Stimulated activated CD8-positive, alpha-beta memory T cell treated with anti-CD3 and anti-CD28 coated beads, Interleukin-15, amount 100 ng/mL, for 24 hours (primary cell): ENCODE measurements around the gene ADRA2C.

ENCODE experiments used
- DNase-seq: peaks from one replicate; pipeline ENCODE4 v3.0.0-alpha.2; 2020; ENCODE audit warnings: low read depth

Gene ADRA2C

DNA sequence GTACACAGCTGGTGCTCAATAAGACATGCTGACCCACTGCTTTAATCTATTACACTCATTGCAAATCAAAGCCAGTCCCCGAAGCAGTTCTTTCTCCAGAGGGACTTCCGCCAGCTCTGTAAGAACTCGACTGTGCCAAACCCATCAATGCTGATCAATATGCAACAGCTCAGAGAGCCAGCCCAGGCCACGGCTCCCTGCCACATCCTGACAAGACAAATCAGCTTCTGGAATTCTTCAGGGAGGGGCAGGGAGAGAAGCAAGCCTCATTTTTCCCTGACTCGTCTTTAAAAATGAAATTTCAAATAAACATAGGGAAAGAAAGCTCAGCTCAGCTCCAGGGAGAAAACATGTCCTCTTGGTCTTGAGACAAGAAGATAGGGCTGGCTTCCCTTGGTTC, 5.3 kb upstream of the ADRA2C start:
- DNase-seq = no peak

DNA sequence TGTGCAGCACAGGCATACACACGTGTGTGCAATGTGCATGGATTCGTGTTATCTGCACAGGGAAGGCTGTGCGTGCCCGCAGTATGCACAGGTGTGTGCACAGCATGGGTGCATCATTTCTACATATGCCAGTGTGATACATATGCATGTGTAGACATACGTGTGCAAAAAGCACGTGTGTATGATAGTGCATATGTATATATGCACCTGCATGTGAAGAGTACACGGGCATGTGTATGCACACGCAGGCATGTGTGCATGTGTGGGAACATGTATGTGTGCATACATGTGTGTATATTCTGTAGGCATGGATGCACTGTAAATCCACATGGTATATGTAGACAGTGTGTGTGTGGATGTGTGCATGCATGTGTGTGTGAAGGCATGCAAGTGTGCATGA, 3.9 kb upstream of the ADRA2C start:
- DNase-seq = no peak

DNA sequence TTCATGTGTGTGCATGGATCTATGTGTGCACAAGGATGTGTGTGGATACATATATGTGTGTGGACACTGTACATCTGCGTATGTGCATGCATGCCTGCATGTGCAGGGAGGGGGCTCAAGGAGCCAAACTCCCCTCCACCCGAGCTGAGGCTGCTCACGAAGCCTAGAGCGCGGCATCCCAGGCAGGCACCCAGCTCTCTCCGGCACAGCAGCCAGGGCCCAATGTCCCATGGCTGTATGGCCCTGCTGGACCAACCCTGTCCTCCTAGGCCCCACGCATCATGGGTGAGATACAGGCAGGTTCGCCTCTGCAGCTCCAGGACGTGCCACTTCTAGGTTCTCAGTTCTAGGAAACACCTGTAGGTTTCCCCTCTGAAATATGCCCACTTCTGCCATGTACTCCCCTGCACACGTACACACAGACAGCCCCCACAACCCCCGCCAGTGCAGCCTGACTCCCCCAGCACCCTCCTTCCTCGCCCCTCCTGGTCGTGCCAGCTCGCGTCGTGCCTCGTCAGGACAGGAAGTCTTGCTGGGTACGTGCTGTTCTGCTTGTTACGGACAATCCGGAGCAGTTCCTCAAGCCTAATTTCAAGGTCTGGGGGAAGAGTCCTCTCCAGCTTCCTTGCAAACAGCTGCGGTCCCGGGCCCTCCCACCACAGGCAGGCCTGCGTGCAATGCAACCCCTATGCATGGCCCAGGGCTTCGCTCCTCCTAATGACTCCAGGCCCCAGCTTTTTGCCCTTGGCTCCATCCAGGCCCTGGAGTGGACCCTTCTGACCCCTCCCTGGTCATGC, 3.2 kb upstream of the ADRA2C start:
- DNase-seq = no peak

DNA sequence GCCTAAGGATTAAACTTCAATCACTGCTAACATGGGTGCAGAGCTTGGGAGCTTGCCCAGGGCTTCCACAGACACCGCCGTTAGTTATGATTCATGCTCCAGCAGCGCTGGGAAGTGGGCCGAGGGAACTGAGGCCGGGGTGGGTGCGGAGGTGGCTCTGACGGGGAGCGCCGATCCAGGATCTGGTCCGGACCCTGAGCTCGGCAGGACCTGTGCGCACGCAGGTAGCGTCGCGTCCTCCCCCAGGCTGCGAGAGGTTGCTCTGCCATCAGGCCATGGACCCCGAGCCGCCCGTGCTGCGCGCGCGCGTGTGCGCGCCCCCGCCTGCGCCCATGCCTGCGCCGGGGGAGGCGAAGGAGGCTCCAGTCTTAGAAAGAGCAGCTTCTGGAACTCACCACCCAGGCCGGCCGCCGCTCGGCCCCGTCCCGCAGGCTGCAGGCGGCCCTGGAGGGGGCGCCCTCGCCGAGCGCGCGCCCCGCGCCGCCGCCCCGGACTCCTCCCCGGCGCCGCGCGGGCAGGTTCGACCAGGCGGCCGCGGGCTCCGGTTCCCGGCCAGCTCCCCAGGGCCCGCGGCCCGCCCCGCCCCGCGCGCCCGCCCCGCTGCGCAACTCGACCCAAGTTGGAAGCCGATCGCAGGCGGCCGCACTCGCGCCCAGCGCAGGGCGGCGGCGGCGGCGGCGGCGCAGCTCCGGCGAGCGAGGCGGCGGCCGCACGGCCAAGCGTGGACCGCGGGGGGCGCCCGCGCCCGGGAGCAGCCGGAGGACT, 732 bp upstream of the ADRA2C start:
- DNase-seq = no peak

DNA sequence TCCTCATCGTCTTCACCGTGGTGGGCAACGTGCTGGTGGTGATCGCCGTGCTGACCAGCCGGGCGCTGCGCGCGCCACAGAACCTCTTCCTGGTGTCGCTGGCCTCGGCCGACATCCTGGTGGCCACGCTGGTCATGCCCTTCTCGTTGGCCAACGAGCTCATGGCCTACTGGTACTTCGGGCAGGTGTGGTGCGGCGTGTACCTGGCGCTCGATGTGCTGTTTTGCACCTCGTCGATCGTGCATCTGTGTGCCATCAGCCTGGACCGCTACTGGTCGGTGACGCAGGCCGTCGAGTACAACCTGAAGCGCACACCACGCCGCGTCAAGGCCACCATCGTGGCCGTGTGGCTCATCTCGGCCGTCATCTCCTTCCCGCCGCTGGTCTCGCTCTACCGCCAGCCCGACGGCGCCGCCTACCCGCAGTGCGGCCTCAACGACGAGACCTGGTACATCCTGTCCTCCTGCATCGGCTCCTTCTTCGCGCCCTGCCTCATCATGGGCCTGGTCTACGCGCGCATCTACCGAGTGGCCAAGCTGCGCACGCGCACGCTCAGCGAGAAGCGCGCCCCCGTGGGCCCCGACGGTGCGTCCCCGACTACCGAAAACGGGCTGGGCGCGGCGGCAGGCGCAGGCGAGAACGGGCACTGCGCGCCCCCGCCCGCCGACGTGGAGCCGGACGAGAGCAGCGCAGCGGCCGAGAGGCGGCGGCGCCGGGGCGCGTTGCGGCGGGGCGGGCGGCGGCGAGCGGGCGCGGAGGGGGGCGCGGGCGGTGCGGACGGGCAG, 792 bp downstream of the ADRA2C start:
- DNase-seq = no peak

DNA sequence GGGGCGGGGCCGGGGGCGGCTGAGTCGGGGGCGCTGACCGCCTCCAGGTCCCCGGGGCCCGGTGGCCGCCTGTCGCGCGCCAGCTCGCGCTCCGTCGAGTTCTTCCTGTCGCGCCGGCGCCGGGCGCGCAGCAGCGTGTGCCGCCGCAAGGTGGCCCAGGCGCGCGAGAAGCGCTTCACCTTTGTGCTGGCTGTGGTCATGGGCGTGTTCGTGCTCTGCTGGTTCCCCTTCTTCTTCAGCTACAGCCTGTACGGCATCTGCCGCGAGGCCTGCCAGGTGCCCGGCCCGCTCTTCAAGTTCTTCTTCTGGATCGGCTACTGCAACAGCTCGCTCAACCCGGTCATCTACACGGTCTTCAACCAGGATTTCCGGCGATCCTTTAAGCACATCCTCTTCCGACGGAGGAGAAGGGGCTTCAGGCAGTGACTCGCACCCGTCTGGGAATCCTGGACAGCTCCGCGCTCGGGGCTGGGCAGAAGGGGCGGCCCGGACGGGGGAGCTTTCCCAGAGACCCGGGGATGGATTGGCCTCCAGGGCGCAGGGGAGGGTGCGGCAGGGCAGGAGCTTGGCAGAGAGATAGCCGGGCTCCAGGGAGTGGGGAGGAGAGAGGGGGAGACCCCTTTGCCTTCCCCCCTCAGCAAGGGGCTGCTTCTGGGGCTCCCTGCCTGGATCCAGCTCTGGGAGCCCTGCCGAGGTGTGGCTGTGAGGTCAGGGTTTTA, 1.5 kb downstream of the ADRA2C start:
- DNase-seq = no peak

DNA sequence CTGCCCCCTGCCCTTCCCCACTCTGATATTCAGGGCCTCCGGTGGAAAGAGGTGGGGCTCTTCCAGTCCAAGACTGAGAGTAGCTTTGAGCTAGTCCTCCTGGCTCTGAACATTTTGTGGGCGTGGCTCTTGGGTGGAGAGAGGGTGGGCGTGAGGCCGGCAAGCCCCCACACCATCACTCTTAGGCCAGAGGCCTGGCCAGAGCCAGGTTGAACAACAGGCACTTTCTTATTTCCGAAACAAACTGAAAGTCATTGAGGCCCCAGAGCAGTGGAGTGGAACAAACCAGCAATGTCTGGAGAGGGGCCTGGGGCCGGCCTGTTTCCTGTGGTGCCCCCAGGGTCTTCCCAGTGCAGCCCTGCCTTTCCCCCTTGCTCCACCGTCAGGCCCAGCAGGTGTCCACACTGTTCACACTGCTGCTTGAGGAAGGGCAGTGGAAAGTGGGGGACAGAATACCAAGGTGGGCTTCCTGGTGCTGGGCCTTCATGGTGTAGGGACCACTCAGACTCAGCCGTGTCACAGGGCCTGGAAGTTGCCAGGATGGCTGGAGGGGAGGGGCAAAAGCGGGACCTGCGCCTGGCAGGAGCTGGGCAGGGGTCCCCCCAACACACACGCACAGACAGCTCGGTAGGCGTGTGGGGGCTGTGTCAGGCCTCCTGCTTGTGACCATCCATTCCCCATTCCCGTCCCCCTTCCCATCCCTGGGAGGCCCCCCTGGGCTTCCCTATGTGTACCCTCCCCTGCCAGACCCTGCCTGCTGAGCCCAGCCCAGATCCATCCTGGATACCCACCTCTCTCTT, 2.9 kb downstream of the ADRA2C start:
- DNase-seq = no peak

DNA sequence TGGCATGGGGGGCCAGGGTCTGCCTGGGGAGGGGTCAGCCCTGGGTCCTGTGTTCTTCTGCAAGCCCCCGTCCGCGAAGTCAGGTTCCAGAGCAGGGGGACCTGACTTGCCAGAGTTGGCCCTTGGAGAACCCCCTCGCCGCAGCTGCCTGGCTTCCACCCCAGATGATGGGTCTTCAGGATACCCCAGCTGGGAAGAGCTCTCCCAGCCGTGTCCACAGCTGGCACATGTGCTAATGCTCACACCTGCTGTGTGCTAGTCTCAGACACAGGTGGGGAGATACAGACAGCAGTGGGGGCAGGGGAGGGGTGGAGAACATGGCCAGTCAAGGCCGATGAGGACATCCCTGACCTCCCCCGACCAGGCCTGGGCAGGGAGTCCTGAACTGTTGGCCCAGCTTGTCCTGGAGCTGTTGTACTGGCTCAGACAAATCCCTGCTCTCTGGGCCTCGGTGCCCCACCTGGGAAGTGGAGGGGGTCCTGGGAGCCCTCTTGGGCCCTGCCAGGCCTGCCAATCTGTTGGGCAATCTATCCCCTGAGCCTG, 3.5 kb downstream of the ADRA2C start:
- no peak for DNase-seq

DNA sequence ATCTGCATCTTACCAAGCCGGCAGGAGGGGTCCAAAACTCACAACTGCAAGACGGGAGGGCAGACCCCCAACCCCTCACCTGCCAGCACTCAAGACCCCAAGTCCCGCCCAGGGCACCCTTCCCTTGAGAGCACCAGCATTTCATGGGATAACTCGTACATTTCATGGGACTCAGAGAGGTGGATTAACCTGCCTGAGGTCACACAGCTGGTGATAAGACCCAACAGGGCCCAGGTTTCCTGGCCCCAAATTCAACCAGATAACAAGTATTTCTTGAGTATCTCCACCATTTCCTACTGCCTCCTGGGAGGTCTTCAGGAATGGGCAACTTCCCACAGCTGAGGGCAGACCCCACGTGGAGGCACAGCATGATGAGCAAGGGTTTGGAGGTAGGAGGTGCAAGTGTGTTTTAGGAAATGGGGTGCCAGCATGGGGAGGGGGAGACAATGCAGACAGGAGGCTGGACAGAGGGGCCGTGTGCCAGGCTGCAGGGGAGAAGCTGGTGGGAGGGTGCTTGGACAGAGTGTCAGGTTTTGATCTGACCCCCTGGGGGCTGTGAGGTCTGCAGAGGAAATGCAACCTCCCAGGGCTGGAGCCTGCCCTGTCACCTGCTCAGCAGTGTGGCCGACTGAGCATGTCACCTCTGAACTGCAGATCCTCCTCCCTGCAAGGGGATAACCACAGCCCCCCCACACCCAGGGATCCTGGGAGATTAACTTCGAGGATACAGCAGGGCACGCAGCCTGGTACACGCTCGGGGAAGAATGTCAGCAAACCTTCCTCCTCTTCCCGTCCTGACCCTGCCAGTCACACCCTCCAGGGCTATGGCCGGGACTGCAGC, 4.4 kb downstream of the ADRA2C start:
- DNase-seq = no peak

DNA sequence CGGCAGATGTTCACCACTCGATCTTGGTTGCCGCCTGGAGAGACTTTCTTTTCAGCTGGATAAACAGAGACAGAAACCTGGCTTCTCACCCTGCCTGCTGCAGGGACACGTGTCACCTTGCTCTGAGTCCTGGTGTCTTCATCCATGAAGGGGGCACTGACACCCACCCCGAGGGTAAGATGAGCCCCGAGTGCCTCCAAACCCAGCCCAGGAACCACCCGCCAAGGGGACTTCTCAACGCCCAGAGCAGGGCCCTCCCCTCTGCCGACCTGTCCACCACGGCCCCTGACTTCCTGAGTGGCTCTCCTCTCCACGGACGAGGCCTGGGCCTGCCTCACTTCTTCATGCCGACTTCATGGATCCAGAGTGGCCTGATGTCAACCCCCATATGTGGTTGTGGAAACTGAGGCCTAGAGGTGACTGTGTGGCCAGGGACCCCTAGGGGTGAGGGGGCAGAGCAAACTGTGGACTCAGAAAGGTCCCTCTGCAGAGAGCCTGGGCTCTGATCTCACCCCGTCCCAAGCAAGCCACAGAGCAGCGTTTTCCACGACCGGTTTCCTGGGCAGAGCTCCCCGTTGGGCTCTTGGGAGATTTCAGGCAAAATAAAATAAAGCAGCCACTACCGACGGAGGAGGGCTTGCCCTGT, 5.1 kb downstream of the ADRA2C start:
- no peak for DNase-seq

DNA sequence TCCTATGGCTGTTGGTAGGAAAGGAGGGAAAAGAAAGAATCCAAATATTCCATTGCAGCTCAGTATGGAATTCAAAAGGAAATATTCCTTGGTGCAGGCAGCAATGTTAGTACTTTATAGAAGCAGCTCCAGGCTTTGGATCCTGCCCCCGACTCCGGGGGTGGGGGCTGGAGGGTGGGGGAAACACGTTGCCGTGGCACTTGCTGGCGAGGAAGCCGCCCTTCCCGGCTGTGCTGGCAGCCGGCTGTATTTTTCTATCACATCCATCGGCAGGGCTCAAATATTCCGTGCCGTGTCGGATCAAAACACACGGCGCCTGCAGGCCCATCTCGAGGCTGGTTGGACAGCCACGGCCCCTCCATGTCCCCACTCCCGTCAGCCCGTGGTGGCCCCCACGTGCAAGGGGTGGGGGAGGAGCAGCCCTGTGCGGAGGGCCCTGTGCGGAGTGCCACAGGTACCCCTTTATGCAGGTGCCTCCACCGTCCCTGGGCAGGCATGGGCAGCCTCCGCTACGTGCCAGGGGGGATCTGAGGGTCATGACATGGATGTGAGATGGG, 5.8 kb downstream of the ADRA2C start:
- no peak for DNase-seq

DNA sequence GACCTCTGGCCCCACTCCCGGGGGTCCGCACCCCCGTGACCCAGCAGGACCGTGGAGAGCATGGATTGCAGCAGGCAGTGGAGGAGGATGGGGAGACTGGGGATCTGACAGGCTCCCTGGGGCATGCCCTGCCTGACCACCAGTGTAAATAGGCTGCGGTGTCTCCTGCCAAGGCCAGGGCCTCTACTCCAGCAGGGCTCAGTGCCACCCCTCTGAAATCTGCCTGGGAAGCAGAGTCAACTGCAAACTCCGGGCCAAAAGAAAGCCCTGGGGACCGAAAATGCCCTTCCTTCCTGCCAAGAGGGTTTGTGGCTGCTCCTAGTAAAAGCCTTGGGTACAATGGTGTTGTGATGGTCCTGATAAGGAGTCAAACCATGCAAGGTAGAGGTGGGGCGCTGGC, 6.4 kb downstream of the ADRA2C start:
- no peak for DNase-seq

DNA sequence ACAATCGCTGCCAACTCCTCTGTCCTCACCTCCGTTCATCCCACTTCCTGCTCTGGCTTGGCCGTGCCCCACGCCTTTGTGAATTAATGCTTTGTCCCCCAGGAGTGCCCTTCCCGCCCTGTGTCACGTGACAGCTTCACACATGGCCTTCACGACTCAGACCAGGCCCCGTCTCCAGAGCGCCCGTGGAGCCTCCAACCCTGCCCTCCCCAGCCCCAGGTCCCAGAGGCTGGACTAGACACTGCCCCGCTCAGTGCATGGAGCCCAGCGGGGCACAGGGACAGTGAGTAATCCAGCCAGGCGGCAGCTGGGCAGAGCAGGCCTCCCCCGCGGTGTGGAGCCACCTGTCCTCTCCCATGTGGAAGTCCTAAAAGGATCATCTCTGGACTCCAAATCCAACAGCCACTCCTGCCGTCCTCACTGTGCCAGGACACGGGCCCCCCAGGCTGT, 7.4 kb downstream of the ADRA2C start:
- DNase-seq = no peak

DNA sequence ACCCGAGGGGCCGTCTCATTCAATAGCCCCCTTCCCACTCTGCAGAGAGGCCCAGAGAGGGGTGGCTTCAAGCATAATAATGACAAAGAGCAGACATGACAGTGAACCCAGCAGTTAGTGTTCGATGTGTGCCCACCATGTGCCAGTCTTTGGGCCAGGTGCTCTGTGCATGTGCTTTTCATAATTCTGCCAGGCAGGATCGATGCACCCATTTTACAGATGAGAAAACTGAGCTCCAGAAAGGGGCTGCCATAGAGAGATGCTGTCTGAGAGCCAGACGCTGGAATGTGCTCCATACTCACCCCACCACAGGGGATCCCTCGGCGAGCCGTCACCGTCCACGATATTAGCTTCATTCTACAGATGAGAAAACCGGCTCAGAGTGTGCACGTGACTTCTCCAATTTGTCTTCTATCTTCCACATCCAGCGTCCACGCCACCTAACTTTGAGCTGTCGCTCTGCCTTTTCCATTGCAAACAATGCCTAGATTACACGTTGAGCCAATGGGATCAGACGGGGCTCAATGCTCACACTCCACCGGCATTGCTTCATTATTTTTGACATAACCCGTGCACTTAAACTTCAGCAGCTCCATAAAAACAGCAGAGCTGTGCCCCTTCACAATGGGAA, 8.2 kb downstream of the ADRA2C start:
- DNase-seq = no peak

DNA sequence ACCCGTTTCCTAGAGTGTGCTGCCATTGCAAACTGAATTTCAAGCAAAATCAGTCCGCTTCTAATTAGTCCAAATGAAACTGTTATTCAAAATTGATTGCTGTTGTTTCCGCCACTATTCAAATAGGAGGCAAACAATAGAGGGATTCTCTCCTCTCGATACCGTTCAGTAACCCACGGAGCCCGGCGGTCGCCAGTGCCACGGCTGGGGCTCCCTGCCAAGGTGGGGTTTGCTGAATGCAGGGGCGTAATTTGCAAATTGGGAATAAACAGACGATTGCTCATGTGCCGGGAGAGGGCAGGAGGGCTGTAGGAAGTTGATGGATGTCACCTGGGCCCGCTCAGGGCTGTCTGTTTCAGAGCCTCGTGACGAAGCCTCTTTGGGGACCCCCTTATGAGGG, 8.8 kb downstream of the ADRA2C start:
- no peak for DNase-seq

DNA sequence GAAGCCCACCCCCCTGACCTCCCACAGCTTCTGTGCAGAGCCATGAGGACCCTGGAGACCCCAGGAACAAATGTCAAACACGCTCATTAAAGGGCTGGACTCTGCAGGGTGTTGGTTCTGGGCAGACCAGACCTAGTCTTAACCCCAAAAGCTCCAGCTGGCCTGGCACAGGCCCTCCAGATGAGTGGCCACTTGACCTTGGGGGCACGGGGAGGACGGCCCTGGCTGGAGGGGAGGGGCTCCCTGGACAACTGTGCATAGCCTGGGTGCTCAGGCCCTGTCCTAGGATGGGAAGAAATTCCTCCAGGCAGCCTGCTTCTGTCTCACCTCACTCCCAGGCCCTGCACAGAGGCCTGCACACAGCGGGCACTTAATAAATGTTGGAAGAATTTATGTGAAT, 9.4 kb downstream of the ADRA2C start:
- DNase-seq = no peak

DNA sequence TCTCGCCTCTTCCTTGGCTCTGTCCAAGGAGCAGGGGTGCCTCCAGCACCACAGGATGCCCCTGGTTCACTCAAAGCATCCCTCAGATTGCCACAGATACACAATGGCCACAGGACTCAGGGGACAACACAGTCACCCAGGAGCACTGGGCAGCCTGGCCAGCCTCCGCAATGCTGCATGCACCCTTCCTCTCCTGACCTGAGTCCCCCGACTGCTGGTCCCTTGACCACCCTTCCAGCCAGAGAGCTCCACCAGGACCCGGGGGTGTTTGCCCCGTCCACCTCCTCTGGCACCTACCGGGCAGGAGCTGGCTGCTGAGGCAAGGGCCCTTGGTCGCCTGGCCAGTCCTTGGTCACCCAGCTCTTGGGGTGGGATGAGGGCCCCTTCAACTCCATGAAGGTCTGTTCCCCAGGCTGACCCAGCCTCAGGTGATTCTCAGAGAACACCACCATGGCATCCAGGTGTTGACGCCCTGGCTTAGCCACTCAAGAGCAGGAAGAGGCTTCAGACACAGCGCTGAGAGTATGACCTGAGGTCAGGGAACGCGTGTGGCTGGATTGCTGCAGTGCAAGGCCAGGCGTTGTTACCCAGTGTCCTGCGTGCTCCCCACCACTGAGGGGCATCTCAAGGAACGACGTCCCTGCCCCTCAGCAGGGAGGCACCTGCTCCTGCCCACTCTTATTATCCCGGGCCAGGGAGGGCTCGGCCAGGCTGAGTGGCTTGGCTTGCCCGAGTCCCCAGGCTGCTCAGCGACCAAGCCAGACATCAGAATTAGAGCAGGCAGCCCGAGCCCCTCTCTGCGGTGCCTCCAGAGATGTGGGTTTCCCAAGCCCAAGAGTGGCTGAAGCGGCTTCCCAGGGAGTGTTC, 10.2 kb downstream of the ADRA2C start:
- no peak for DNase-seq

DNA sequence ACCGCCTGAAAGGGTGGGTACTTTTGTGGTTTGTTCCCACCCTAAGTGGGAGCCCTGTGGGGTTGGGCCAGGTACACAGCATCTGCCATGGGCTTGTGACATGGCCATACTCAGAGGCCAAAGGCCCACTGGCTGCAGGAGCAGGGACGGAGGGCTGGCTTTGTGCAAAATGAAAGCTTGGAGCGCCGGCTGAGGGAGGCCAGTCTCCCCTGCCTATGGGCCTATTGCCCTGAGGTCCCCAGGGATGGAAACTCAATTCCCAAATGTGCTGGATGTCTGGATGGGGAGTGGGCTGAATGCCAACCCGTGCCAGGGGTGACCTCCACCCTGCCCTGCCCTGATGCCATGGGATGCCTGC, 10.8 kb downstream of the ADRA2C start:
- no peak for DNase-seq
